Measurements from ENCODE around the gene IER5.

DNA sequence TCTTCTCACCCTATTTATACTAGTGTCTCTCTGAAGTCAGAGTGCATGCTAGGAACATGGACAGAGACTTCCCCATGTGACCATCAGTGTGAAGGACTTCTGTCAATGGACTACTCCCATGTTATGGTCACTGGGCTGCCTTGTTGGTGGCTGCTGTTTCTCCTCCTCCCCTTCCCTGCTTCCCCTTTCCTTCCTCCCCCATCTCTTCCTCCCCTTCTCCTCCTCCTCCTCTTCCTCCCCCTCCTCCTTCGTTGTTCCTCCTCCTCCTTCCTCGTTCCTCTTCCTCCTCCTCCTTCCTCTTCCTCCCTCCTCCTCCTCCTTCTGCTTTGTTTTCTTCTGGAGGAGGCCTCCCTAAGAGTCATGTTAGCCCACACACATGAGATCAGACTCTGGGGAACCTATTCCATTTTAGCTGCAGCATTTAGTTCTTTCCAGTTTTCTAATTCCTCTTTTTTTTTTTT is 35.8 kb downstream of the IER5 start:
- TF ChIP-seq, protein P1, sequence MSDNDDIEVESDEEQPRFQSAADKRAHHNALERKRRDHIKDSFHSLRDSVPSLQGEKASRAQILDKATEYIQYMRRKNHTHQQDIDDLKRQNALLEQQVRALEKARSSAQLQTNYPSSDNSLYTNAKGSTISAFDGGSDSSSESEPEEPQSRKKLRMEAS (IDR thresholded peaks at IDR 0.05; ENCODE audit: low read depth) = no peak
- TF ChIP-seq EP300 (IDR thresholded peaks at IDR 0.05; ENCODE audit: borderline replicate concordance in 1 of 2, low read depth in 1 of 2, low read length in 1 of 2) = no peak
- TF ChIP-seq, protein P2, sequence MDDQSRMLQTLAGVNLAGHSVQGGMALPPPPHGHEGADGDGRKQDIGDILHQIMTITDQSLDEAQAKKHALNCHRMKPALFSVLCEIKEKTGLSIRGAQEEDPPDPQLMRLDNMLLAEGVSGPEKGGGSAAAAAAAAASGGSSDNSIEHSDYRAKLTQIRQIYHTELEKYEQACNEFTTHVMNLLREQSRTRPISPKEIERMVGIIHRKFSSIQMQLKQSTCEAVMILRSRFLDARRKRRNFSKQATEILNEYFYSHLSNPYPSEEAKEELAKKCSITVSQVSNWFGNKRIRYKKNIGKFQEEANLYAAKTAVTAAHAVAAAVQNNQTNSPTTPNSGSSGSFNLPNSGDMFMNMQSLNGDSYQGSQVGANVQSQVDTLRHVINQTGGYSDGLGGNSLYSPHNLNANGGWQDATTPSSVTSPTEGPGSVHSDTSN (IDR thresholded peaks at IDR 0.05) = no peak
